ENCODE measurements around the gene PRC1.

The PRC1 gene

GRCh38 chr15:90994417-90995311 is at the start of gene PRC1:
Gene PRC1, minus strand, starts transcription at chr15:90994535. Its CDS starts 118 bp downstream, at chr15:90994417.
- H3K9me3 Mint-ChIP-seq: no peaks in the 10 kb centered on the region
- peak; percentile 97 for DNase-seq
- H3K4me1 Mint-ChIP-seq (ENCODE audit: low read depth): peaks cover 28% of the 10 kb centered on the region
- peaks cover 56% of the 10 kb centered on the region for H3K36me3 Mint-ChIP-seq (ENCODE audit: low read depth)
- no peaks in the 10 kb centered on the region for H3K27me3 Mint-ChIP-seq
- H3K27ac Mint-ChIP-seq: peak within 1 kb of the TSS; percentile 100
- peak within 1 kb of the TSS; percentile 100 for H3K4me3 Mint-ChIP-seq

GRCh38 chr15:91043202-91043874 is 49.0 kb upstream of the PRC1 start:
- Mint-ChIP-seq H3K36me3 (ENCODE audit: low read depth) (no peaks in the 10 kb centered on the region), H3K27ac (no peak overlapping the region), H3K9me3 (no peaks in the 10 kb centered on the region), H3K27me3 (no peaks in the 10 kb centered on the region), H3K4me1 (ENCODE audit: low read depth) (peaks cover 14% of the 10 kb centered on the region), H3K4me3 (no peak overlapping the region)
- no peak for DNase-seq

- no peak for DNase-seq
- no peaks in the 10 kb centered on the region for H3K9me3 Mint-ChIP-seq
- no peak overlapping the region for H3K27ac Mint-ChIP-seq
Observed at GRCh38 chr15:91040856-91041255, 46.5 kb upstream of the PRC1 start.

GRCh38 chr15:91039996-91040395 is 45.7 kb upstream of the PRC1 start:
- Mint-ChIP-seq H3K27me3 (no peaks in the 10 kb centered on the region), H3K27ac (no peak overlapping the region), H3K9me3 (no peaks in the 10 kb centered on the region), H3K4me3 (no peak overlapping the region), H3K36me3 (ENCODE audit: low read depth) (no peaks in the 10 kb centered on the region), H3K4me1 (ENCODE audit: low read depth) (peaks cover 5% of the 10 kb centered on the region)
- no peak for DNase-seq

More at GRCh38 chr15:91040856-91041255, 46.5 kb upstream of the PRC1 start:
- H3K4me3 Mint-ChIP-seq: no peak overlapping the region
- peaks cover 5% of the 10 kb centered on the region for H3K4me1 Mint-ChIP-seq (ENCODE audit: low read depth)
- H3K27me3 Mint-ChIP-seq: no peaks in the 10 kb centered on the region
- H3K36me3 Mint-ChIP-seq (ENCODE audit: low read depth): no peaks in the 10 kb centered on the region

- Mint-ChIP-seq H3K27ac (no peak overlapping the region), H3K4me1 (ENCODE audit: low read depth) (peaks cover 4% of the 10 kb centered on the region), H3K9me3 (no peaks in the 10 kb centered on the region), H3K36me3 (ENCODE audit: low read depth) (no peaks in the 10 kb centered on the region), H3K27me3 (no peaks in the 10 kb centered on the region), H3K4me3 (no peak overlapping the region)
- peak; percentile 65 for DNase-seq
Observed at GRCh38 chr15:91032919-91033803, 38.8 kb upstream of the PRC1 start.

GRCh38 chr15:91031796-91032195 is 37.5 kb upstream of the PRC1 start:
- no peak overlapping the region for H3K27ac Mint-ChIP-seq
- no peaks in the 10 kb centered on the region for H3K36me3 Mint-ChIP-seq (ENCODE audit: low read depth)
- no peak for DNase-seq
- no peak overlapping the region for H3K4me3 Mint-ChIP-seq
- H3K27me3 Mint-ChIP-seq: no peaks in the 10 kb centered on the region
- peaks cover 4% of the 10 kb centered on the region for H3K4me1 Mint-ChIP-seq (ENCODE audit: low read depth)
- H3K9me3 Mint-ChIP-seq: no peaks in the 10 kb centered on the region

- DNase-seq: no peak
- Mint-ChIP-seq H3K27me3 (no peaks in the 10 kb centered on the region), H3K36me3 (ENCODE audit: low read depth) (no peaks in the 10 kb centered on the region), H3K4me1 (ENCODE audit: low read depth) (peaks cover 8% of the 10 kb centered on the region), H3K4me3 (no peak overlapping the region), H3K27ac (no peak overlapping the region), H3K9me3 (no peaks in the 10 kb centered on the region)
Observed at GRCh38 chr15:91027677-91028076, 33.3 kb upstream of the PRC1 start.

GRCh38 chr15:91023720-91024119 is 29.4 kb upstream of the PRC1 start:
- Mint-ChIP-seq H3K36me3 (ENCODE audit: low read depth) (peaks cover 14% of the 10 kb centered on the region), H3K27me3 (no peaks in the 10 kb centered on the region), H3K4me1 (ENCODE audit: low read depth) (peaks cover 29% of the 10 kb centered on the region), H3K27ac (no peak overlapping the region), H3K9me3 (no peaks in the 10 kb centered on the region), H3K4me3 (no peak overlapping the region)
- no peak for DNase-seq

- H3K36me3 Mint-ChIP-seq (ENCODE audit: low read depth): peaks cover 18% of the 10 kb centered on the region
- H3K4me1 Mint-ChIP-seq (ENCODE audit: low read depth): peaks cover 37% of the 10 kb centered on the region
- no peak for DNase-seq
- peak overlapping the region; percentile 96 for H3K4me3 Mint-ChIP-seq
- peak overlapping the region; percentile 96 for H3K27ac Mint-ChIP-seq
- no peaks in the 10 kb centered on the region for H3K9me3 Mint-ChIP-seq
- H3K27me3 Mint-ChIP-seq: no peaks in the 10 kb centered on the region
Observed at GRCh38 chr15:91022832-91023129, 28.4 kb upstream of the PRC1 start.

- peaks cover 22% of the 10 kb centered on the region for H3K36me3 Mint-ChIP-seq (ENCODE audit: low read depth)
- peak within 1 kb of the TSS; percentile 96 for H3K27ac Mint-ChIP-seq
- peaks cover 37% of the 10 kb centered on the region for H3K4me1 Mint-ChIP-seq (ENCODE audit: low read depth)
- H3K27me3 Mint-ChIP-seq: no peaks in the 10 kb centered on the region
- no peaks in the 10 kb centered on the region for H3K9me3 Mint-ChIP-seq
- H3K4me3 Mint-ChIP-seq: peak within 1 kb of the TSS; percentile 96
- DNase-seq: peak; percentile 85
Observed at GRCh38 chr15:91022075-91022831, 27.9 kb upstream of the PRC1 start, which contains the start of gene VPS33B. Gene VPS33B, minus strand, starts transcription at chr15:91022594. Its CDS starts 345 bp downstream, at chr15:91022249.

- no peak for DNase-seq
- no peaks in the 10 kb centered on the region for H3K9me3 Mint-ChIP-seq
Observed at GRCh38 chr15:91021516-91022074, 27.3 kb upstream of the PRC1 start.

GRCh38 chr15:91018158-91018557 is 23.8 kb upstream of the PRC1 start:
- Mint-ChIP-seq H3K4me1 (ENCODE audit: low read depth) (peaks cover 37% of the 10 kb centered on the region), H3K4me3 (no peak overlapping the region), H3K36me3 (ENCODE audit: low read depth) (peaks cover 49% of the 10 kb centered on the region), H3K27ac (peak overlapping the region; percentile 57), H3K27me3 (no peaks in the 10 kb centered on the region), H3K9me3 (no peaks in the 10 kb centered on the region)
- no peak for DNase-seq

More at GRCh38 chr15:91021516-91022074, 27.3 kb upstream of the PRC1 start:
- Mint-ChIP-seq H3K27me3 (no peaks in the 10 kb centered on the region), H3K36me3 (ENCODE audit: low read depth) (peaks cover 27% of the 10 kb centered on the region), H3K4me1 (ENCODE audit: low read depth) (peaks cover 37% of the 10 kb centered on the region), H3K27ac (peak overlapping the region; percentile 96), H3K4me3 (peak overlapping the region; percentile 96)

- Mint-ChIP-seq H3K9me3 (no peaks in the 10 kb centered on the region), H3K4me1 (ENCODE audit: low read depth) (peaks cover 33% of the 10 kb centered on the region), H3K36me3 (ENCODE audit: low read depth) (peaks cover 53% of the 10 kb centered on the region), H3K4me3 (no peak overlapping the region), H3K27me3 (no peaks in the 10 kb centered on the region), H3K27ac (peak overlapping the region; percentile 57)
- no peak for DNase-seq
Observed at GRCh38 chr15:91017716-91018115, 23.4 kb upstream of the PRC1 start.

Data from activated T-cell treated with anti-CD3 and anti-CD28 coated beads, Interleukin-2, amount 50 U/mL, for 24 hours (primary cell).